ENCODE measurements around the gene METTL8. TPM values are rescaled to one million over a fixed set of nuclear protein-coding genes. Genes with fewer than 3 reads are reported as not detected.

The METTL8 gene
- polyA plus RNA-seq, 1 of the 3 experiments (the other 2 are of a cell fraction): 5.1 TPM

GRCh38 chr2:171367692-171368091 lies 66.1 kb downstream of the METTL8 start:
- H3K4me2 ChIP-seq: no peak overlapping the region
- H3K27me3 ChIP-seq (ENCODE audit: insufficient read depth): no peaks in the 10 kb centered on the region
- no peaks in the 10 kb centered on the region for H3K9me2 ChIP-seq
- H2AFZ ChIP-seq (ENCODE audit: low read depth): no peak overlapping the region
- no peaks in the 10 kb centered on the region for H3K4me1 ChIP-seq (ENCODE audit: control insufficient read depth in 1 of 2, insufficient read depth in 2 of 2, low read depth in 1 of 2, low read length in 1 of 2)
- ChIA-PET POLR2A (no interaction called here), CTCF (no interaction called here)
- no peaks in the 10 kb centered on the region for H4K20me1 ChIP-seq (ENCODE audit: insufficient read depth)
- H3K79me2 ChIP-seq (ENCODE audit: insufficient read depth): no peaks in the 10 kb centered on the region
- H3K4me3 ChIP-seq (ENCODE audit: low read depth in 2 of 2, low read length in 1 of 2): no peak overlapping the region
- H3K36me3 ChIP-seq (replicated peaks in 1 of 2; ENCODE audit: control insufficient read depth in 1 of 2, insufficient read depth in 2 of 2, low read length in 1 of 2): peaks cover 0 to 17% of the 10 kb centered on the region in 2 experiments
- H3F3A ChIP-seq (replicated peaks; ENCODE audit: insufficient read depth): no peaks in the 10 kb centered on the region
- H3K9me3 ChIP-seq: peaks cover 8% of the 10 kb centered on the region; the same call in 1 of the 2 replicates
- H3K27ac ChIP-seq (ENCODE audit: low read depth in 2 of 2, low read length in 1 of 2): no peak overlapping the region
- 98% methylated on average over 2 of the region's 2 CpGs for WGBS (ENCODE audit: low lambda C conversion rate)
- TF ChIP-seq MEF2A (IDR thresholded peaks at IDR 0.05; ENCODE audit: borderline replicate concordance, low read depth) (no peak), RAD21 (IDR thresholded peaks at IDR 0.05; ENCODE audit: low read length) (no peak), GABPA (IDR thresholded peaks at IDR 0.05; ENCODE audit: low read depth) (no peak), NFIC (IDR thresholded peaks at IDR 0.05; ENCODE audit: borderline replicate concordance) (no peak), NRF1 (IDR thresholded peaks at IDR 0.05; ENCODE audit: low read depth, low read length) (no peak), FOXJ3 (CRISPR knock-in tag; IDR thresholded peaks at IDR 0.05) (no peak), RCOR1 (IDR thresholded peaks at IDR 0.05; ENCODE audit: low read length) (no peak), FOSL2 (IDR thresholded peaks at IDR 0.05; ENCODE audit: borderline replicate concordance, low read depth) (no peak), ELF1 (IDR thresholded peaks at IDR 0.05) (no peak), GATA2 (CRISPR knock-in tag; IDR thresholded peaks at IDR 0.05) (no peak), YY1 (IDR thresholded peaks at IDR 0.05; ENCODE audit: low read depth) (no peak), RFX5 (IDR thresholded peaks at IDR 0.05; ENCODE audit: low read length) (no peak)
- TF ChIP-seq, protein P1, sequence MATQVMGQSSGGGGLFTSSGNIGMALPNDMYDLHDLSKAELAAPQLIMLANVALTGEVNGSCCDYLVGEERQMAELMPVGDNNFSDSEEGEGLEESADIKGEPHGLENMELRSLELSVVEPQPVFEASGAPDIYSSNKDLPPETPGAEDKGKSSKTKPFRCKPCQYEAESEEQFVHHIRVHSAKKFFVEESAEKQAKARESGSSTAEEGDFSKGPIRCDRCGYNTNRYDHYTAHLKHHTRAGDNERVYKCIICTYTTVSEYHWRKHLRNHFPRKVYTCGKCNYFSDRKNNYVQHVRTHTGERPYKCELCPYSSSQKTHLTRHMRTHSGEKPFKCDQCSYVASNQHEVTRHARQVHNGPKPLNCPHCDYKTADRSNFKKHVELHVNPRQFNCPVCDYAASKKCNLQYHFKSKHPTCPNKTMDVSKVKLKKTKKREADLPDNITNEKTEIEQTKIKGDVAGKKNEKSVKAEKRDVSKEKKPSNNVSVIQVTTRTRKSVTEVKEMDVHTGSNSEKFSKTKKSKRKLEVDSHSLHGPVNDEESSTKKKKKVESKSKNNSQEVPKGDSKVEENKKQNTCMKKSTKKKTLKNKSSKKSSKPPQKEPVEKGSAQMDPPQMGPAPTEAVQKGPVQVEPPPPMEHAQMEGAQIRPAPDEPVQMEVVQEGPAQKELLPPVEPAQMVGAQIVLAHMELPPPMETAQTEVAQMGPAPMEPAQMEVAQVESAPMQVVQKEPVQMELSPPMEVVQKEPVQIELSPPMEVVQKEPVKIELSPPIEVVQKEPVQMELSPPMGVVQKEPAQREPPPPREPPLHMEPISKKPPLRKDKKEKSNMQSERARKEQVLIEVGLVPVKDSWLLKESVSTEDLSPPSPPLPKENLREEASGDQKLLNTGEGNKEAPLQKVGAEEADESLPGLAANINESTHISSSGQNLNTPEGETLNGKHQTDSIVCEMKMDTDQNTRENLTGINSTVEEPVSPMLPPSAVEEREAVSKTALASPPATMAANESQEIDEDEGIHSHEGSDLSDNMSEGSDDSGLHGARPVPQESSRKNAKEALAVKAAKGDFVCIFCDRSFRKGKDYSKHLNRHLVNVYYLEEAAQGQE (IDR thresholded peaks at IDR 0.05; ENCODE audit: low read depth, low read length): no peak
- TF ChIP-seq, protein P2, sequence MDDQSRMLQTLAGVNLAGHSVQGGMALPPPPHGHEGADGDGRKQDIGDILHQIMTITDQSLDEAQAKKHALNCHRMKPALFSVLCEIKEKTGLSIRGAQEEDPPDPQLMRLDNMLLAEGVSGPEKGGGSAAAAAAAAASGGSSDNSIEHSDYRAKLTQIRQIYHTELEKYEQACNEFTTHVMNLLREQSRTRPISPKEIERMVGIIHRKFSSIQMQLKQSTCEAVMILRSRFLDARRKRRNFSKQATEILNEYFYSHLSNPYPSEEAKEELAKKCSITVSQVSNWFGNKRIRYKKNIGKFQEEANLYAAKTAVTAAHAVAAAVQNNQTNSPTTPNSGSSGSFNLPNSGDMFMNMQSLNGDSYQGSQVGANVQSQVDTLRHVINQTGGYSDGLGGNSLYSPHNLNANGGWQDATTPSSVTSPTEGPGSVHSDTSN (IDR thresholded peaks at IDR 0.05): no peak
- H3K9ac ChIP-seq: no peak overlapping the region
- DNase-seq: no peak

DNA sequence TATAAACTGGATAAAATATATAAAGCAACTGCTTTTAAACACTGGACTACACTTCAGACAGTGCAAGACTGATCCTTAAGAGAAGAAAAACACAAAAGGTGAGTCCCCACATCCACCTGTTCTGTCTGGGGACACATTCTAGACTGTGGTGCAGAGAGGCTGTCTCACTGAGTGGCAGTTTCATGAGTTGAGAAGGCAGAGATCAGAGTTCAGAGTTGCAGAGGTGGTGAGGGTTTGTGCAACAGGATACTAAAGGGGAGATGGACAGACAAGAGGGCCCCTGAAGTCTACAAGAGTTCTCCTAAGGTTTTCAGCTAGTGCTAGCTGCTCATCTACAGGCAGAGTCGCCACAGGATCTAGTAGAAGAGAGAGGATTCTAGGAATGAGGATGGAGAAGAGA lies 68.0 kb downstream of the METTL8 start:
- Histone ChIP-seq H3K4me1 (ENCODE audit: control insufficient read depth in 1 of 2, insufficient read depth in 2 of 2, low read depth in 1 of 2, low read length in 1 of 2) (no peaks in the 10 kb centered on the region), H3K9ac (no peak overlapping the region), H3K27me3 (ENCODE audit: insufficient read depth) (no peaks in the 10 kb centered on the region), H3K9me2 (no peaks in the 10 kb centered on the region), H4K20me1 (ENCODE audit: insufficient read depth) (no peaks in the 10 kb centered on the region), H2AFZ (ENCODE audit: low read depth) (no peak overlapping the region), H3K4me2 (no peak overlapping the region), H3K79me2 (ENCODE audit: insufficient read depth) (no peaks in the 10 kb centered on the region), H3K27ac (ENCODE audit: low read depth in 2 of 2, low read length in 1 of 2) (no peak overlapping the region), H3K4me3 (ENCODE audit: low read depth in 2 of 2, low read length in 1 of 2) (no peak overlapping the region), H3K9me3 (peaks cover 8% of the 10 kb centered on the region; the same call in 1 of the 2 replicates), H3K36me3 (replicated peaks in 1 of 2; ENCODE audit: control insufficient read depth in 1 of 2, insufficient read depth in 2 of 2, low read length in 1 of 2) (peaks cover 0 to 17% of the 10 kb centered on the region in 2 experiments), H3F3A (replicated peaks; ENCODE audit: insufficient read depth) (peaks cover 4% of the 10 kb centered on the region)
- TF ChIP-seq IRF3 (IDR thresholded peaks at IDR 0.05; ENCODE audit: low read depth, low read length): no peak
- ChIA-PET POLR2A (no interaction called here), CTCF (no interaction called here)
- no peak for DNase-seq
- WGBS (ENCODE audit: low lambda C conversion rate): 54% methylated on average over 1 of the region's 1 CpG
